ENCODE measurements around the gene TEDDM1.

TEDDM1 gene

DNA sequence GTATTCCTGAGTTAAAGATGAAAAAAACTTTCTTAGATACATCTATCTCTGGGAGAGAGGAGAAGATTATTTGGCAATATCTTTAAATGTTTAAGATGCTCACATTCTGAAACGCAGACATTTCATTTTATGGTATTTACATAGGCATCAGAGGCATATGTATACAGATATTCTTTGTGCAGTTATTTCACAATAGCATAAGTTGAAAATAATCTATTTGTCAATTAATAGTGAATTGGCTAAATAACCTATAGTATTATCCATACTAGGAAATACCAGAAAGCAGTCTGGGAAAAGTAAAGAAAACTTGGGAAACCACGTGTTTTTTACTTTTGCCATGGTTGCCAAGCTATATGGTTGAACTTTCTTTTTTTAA, 44.8 kb downstream of the TEDDM1 start:
- TF ChIP-seq, protein P1, sequence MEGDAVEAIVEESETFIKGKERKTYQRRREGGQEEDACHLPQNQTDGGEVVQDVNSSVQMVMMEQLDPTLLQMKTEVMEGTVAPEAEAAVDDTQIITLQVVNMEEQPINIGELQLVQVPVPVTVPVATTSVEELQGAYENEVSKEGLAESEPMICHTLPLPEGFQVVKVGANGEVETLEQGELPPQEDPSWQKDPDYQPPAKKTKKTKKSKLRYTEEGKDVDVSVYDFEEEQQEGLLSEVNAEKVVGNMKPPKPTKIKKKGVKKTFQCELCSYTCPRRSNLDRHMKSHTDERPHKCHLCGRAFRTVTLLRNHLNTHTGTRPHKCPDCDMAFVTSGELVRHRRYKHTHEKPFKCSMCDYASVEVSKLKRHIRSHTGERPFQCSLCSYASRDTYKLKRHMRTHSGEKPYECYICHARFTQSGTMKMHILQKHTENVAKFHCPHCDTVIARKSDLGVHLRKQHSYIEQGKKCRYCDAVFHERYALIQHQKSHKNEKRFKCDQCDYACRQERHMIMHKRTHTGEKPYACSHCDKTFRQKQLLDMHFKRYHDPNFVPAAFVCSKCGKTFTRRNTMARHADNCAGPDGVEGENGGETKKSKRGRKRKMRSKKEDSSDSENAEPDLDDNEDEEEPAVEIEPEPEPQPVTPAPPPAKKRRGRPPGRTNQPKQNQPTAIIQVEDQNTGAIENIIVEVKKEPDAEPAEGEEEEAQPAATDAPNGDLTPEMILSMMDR (IDR thresholded peaks at IDR 0.05; ENCODE audit: insufficient read depth, low read depth, low read length, missing control alignments): no peak
- DNase-seq (ENCODE audit: low read depth): no peak
- no peak overlapping the region for H3K4me3 ChIP-seq (ENCODE audit: low read depth, low read length)

DNA sequence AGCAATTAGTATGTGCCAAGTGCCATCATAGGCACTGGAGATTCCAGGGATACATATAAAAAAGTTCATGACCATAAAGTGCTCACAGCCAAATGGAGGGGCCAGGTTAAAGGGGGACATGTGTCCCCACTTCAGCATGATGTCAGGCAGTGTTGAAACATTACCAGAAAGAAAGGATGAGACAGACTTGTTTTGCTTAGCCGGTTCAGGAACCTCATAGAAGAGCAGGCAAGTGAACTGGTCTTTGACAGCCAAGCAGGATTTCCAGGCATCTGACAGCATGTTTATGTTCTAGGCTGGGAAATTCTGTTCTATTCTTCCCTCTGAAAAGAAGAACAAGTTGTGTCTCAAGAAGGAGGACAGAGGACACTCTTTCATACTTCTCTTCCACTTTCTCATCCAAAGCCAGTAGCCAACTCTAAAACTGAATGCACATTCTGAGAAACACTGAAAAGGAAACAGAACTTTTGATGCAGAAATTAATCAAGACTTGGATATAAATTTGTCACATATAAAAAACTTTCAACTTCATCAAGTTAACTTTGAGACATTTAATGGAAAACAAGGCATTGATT, 48.6 kb downstream of the TEDDM1 start:
- H3K4me3 ChIP-seq (ENCODE audit: low read depth, low read length): no peak overlapping the region
- no peak for DNase-seq (ENCODE audit: low read depth)
- TF ChIP-seq, protein P1 (IDR thresholded peaks at IDR 0.05; ENCODE audit: insufficient read depth, low read depth, low read length, missing control alignments): no peak

DNA sequence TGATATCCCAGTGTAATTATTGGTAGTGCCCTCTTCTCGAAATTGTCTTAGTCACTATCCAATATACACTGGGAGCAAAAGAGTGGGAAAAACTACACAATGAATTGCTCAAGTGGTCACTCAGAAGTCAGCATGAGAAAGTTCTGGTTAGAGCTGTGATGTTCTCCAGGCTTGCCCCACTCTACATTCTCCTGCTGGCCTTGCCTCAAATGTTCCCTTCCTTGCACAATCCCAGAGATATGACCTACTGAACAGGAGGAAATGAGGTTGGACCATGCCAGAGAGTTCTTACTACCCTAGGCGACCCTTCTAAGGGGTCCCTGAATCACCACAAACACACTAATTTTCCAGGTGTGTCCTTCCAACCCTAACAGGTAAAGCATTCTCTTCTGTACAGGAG, 49.6 kb downstream of the TEDDM1 start:
- TF ChIP-seq, protein P1 (IDR thresholded peaks at IDR 0.05; ENCODE audit: insufficient read depth, low read depth, low read length, missing control alignments): no peak
- no peak for DNase-seq (ENCODE audit: low read depth)
- no peak overlapping the region for H3K4me3 ChIP-seq (ENCODE audit: low read depth, low read length)

GRCh38 chr1:182348961-182349747, 51.3 kb downstream of the TEDDM1 start:
- DNase-seq (ENCODE audit: low read depth): no peak
- TF ChIP-seq, protein P1 (IDR thresholded peaks at IDR 0.05; ENCODE audit: insufficient read depth, low read depth, low read length, missing control alignments): no peak
- no peak overlapping the region for H3K4me3 ChIP-seq (ENCODE audit: low read depth, low read length)
